Activated T-helper 1 cell treated with anti-CD3 and anti-CD28 coated beads, Interleukin-12 subunit alpha, Interleukin-12 subunit beta, Interleukin-2, Interleukin-4 antibody, amounts not matched to agents 30 ng/mL and 10 ng/mL and 1 ng/mL, durations not matched to agents 14 hours and 24 hours and 36 hours (primary cell): ENCODE results near the gene KCNQ1. TPM values are rescaled to one million over a fixed set of nuclear protein-coding genes. Genes with fewer than 3 reads are reported as not detected.

Experiments
- DNase-seq: peaks from one replicate; pipeline ENCODE4 v3.0.0; 2021; ENCODE audit warnings: low spot score
- H3K27ac Mint-ChIP-seq: one replicate; pipeline ENCODE4 v1.8.0; 2021; ENCODE audit warnings: mild to moderate bottlenecking, mixed read lengths
- H3K27me3 Mint-ChIP-seq: one replicate; pipeline ENCODE4 v1.8.0; 2022; ENCODE audit warnings: mild to moderate bottlenecking, moderate library complexity, mixed read lengths; ENCODE audit not compliant: insufficient read depth
- H3K36me3 Mint-ChIP-seq: one replicate; pipeline ENCODE4 v1.8.0; 2021; ENCODE audit warnings: low read depth, mixed read lengths
- H3K4me1 Mint-ChIP-seq: one replicate; pipeline ENCODE4 v1.8.0; 2021; ENCODE audit warnings: low read depth, mixed read lengths
- H3K4me3 Mint-ChIP-seq: one replicate; pipeline ENCODE4 v1.8.0; 2021; ENCODE audit warnings: mild to moderate bottlenecking, moderate library complexity, mixed read lengths
- H3K9me3 Mint-ChIP-seq: one replicate; pipeline ENCODE4 v1.8.0; 2021; ENCODE audit warnings: mixed read lengths
- intact Hi-C: fragments of 100-400 bp; cut with micrococcal nuclease; formaldehyde crosslinking; loops from one replicate; pipeline ENCODE4 v1.15.1; 2024
- total RNA-seq: library from RNA; stranded (reverse); gene quantifications from 2 replicates; pipeline ENCODE4 v1.2.3, GENCODE V29; 2022

Gene KCNQ1
- total RNA-seq, 1 donor from 2014 or later = 6.4 TPM

GRCh38 chr11:2687223-2687530 is 242.4 kb downstream of the KCNQ1 start:
- Mint-ChIP-seq H3K9me3 (no peaks in the 10 kb centered on the region), H3K27ac (no peak overlapping the region), H3K4me1 (no peaks in the 10 kb centered on the region), H3K27me3 (no peaks in the 10 kb centered on the region), H3K36me3 (no peaks in the 10 kb centered on the region), H3K4me3 (no peak overlapping the region)
- intact Hi-C loops = no loop called here
- no peak for DNase-seq

- H3K4me1 Mint-ChIP-seq = no peaks in the 10 kb centered on the region
- intact Hi-C loops = no loop called here
- no peak overlapping the region for H3K27ac Mint-ChIP-seq
- H3K4me3 Mint-ChIP-seq = no peak overlapping the region
- H3K9me3 Mint-ChIP-seq = no peaks in the 10 kb centered on the region
- H3K27me3 Mint-ChIP-seq = no peaks in the 10 kb centered on the region
- no peaks in the 10 kb centered on the region for H3K36me3 Mint-ChIP-seq
- DNase-seq = no peak
These were observed 243.0 kb downstream of the KCNQ1 start for GRCh38 chr11:2687782-2688191.

GRCh38 chr11:2688381-2689231 is 243.8 kb downstream of the KCNQ1 start:
- Mint-ChIP-seq H3K4me1 (no peaks in the 10 kb centered on the region), H3K27me3 (no peaks in the 10 kb centered on the region), H3K36me3 (no peaks in the 10 kb centered on the region), H3K4me3 (no peak overlapping the region), H3K27ac (no peak overlapping the region), H3K9me3 (no peaks in the 10 kb centered on the region)
- no peak for DNase-seq
- intact Hi-C loops = no loop called here

- H3K9me3 Mint-ChIP-seq = no peaks in the 10 kb centered on the region
- intact Hi-C loops = no loop called here
- H3K4me3 Mint-ChIP-seq = no peak overlapping the region
- H3K27me3 Mint-ChIP-seq = no peaks in the 10 kb centered on the region
- no peak overlapping the region for H3K27ac Mint-ChIP-seq
- DNase-seq = no peak
- no peaks in the 10 kb centered on the region for H3K4me1 Mint-ChIP-seq
- no peaks in the 10 kb centered on the region for H3K36me3 Mint-ChIP-seq
These were observed 245.1 kb downstream of the KCNQ1 start for GRCh38 chr11:2689651-2690575.

GRCh38 chr11:2690596-2691354 is 246.0 kb downstream of the KCNQ1 start:
- intact Hi-C loops = no loop called here
- Mint-ChIP-seq H3K4me3 (no peak overlapping the region), H3K36me3 (no peaks in the 10 kb centered on the region), H3K27ac (no peak overlapping the region), H3K4me1 (no peaks in the 10 kb centered on the region), H3K27me3 (no peaks in the 10 kb centered on the region), H3K9me3 (no peaks in the 10 kb centered on the region)
- DNase-seq = no peak

- intact Hi-C loops = no loop called here
- Mint-ChIP-seq H3K4me1 (no peaks in the 10 kb centered on the region), H3K27me3 (no peaks in the 10 kb centered on the region), H3K36me3 (no peaks in the 10 kb centered on the region), H3K4me3 (no peak overlapping the region), H3K27ac (no peak overlapping the region), H3K9me3 (no peaks in the 10 kb centered on the region)
- DNase-seq = no peak
These were observed 246.6 kb downstream of the KCNQ1 start for GRCh38 chr11:2691355-2691761.

- no peak for DNase-seq
- H3K9me3 Mint-ChIP-seq = no peaks in the 10 kb centered on the region
- no peaks in the 10 kb centered on the region for H3K27me3 Mint-ChIP-seq
- no peaks in the 10 kb centered on the region for H3K4me1 Mint-ChIP-seq
- intact Hi-C loops = no loop called here
- H3K4me3 Mint-ChIP-seq = no peak overlapping the region
- H3K36me3 Mint-ChIP-seq = peaks cover 2% of the 10 kb centered on the region
- H3K27ac Mint-ChIP-seq = no peak overlapping the region
These were observed 247.4 kb downstream of the KCNQ1 start for GRCh38 chr11:2691991-2692875.

- no peak for DNase-seq
These were observed 248.8 kb downstream of the KCNQ1 start for GRCh38 chr11:2693271-2694261.

GRCh38 chr11:2694495-2694894 is 249.7 kb downstream of the KCNQ1 start:
- DNase-seq = no peak
- peaks cover 6% of the 10 kb centered on the region for H3K36me3 Mint-ChIP-seq
- H3K27ac Mint-ChIP-seq = no peak overlapping the region
- peaks cover 11% of the 10 kb centered on the region for H3K4me1 Mint-ChIP-seq
- H3K4me3 Mint-ChIP-seq = no peak overlapping the region
- H3K9me3 Mint-ChIP-seq = no peaks in the 10 kb centered on the region
- intact Hi-C loops = no loop called here
- peaks cover 2% of the 10 kb centered on the region for H3K27me3 Mint-ChIP-seq

More at GRCh38 chr11:2693271-2694261, 248.8 kb downstream of the KCNQ1 start:
- intact Hi-C loops = no loop called here
- H3K27ac Mint-ChIP-seq = no peak overlapping the region
- no peaks in the 10 kb centered on the region for H3K27me3 Mint-ChIP-seq
- H3K4me3 Mint-ChIP-seq = no peak overlapping the region
- H3K4me1 Mint-ChIP-seq = peaks cover 7% of the 10 kb centered on the region
- H3K36me3 Mint-ChIP-seq = peaks cover 6% of the 10 kb centered on the region
- no peaks in the 10 kb centered on the region for H3K9me3 Mint-ChIP-seq

- Mint-ChIP-seq H3K36me3 (peaks cover 6% of the 10 kb centered on the region), H3K27ac (no peak overlapping the region), H3K4me3 (no peak overlapping the region), H3K27me3 (peaks cover 2% of the 10 kb centered on the region), H3K4me1 (peaks cover 11% of the 10 kb centered on the region), H3K9me3 (no peaks in the 10 kb centered on the region)
- intact Hi-C loops = loop anchor here (5.0 kb wide), 1 partner anchor 163 kb away; no protein-coding TSS in a partner anchor
- no peak for DNase-seq
These were observed 250.5 kb downstream of the KCNQ1 start for GRCh38 chr11:2694995-2695939.
